Esophagus squamous epithelium (tissue), 4 donors: ENCODE measurements around the gene CYS1.

Experiments
- POLR2A ChIP-seq, 4 donors: fragments of 450-650 bp; IDR thresholded peaks; one replicate each; pipeline ENCODE4 v1.6.1; 2017; ENCODE audit warnings: antibody characterized with exemption in 4 of 4, mild to moderate bottlenecking in 4 of 4, moderate library complexity in 3 of 4
- TF ChIP-seq, protein P1 (sequence below), 6 experiments: fragments of 450-650 bp in 4 of 6; fragments of 200-600 bp in 2 of 6; sonication (generic) in 2 of 6; IDR thresholded peaks; one replicate each; pipeline ENCODE4 v1.5.1; 2016 to 2019; ENCODE audit warnings: antibody characterized with exemption in 6 of 6, mild to moderate bottlenecking in 4 of 6, moderate library complexity in 4 of 6

DNA sequence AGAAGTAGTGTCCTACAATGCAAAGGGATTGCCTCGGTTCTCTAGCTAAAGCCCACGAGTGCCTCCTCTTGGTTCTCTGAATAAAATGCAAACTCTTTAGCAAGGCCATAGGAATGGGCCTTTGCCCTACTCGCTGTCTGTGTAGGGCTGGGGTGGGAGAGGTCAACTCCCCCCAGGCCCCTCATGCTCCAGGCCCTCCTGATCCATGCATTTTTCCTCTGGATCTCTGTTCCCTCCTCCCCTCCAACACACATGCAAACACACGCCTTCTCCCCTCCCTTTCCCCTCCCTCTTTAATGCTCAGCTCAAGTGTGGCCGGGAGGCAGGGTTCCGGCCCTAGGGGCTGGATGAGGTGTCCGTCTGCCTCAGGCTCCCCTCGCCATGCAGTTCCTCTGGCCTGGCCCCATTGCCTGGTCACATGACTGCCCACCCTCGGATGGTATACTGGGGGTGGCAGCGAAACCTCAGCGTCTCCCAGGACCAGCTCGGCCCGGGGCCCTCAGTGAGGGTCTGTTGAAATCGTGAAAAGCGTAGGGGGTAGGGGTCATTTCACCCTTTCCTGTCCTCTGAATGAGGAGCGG is 51.7 kb downstream of the CYS1 start:
- TF ChIP-seq, protein P1, sequence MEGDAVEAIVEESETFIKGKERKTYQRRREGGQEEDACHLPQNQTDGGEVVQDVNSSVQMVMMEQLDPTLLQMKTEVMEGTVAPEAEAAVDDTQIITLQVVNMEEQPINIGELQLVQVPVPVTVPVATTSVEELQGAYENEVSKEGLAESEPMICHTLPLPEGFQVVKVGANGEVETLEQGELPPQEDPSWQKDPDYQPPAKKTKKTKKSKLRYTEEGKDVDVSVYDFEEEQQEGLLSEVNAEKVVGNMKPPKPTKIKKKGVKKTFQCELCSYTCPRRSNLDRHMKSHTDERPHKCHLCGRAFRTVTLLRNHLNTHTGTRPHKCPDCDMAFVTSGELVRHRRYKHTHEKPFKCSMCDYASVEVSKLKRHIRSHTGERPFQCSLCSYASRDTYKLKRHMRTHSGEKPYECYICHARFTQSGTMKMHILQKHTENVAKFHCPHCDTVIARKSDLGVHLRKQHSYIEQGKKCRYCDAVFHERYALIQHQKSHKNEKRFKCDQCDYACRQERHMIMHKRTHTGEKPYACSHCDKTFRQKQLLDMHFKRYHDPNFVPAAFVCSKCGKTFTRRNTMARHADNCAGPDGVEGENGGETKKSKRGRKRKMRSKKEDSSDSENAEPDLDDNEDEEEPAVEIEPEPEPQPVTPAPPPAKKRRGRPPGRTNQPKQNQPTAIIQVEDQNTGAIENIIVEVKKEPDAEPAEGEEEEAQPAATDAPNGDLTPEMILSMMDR (IDR thresholded peaks at IDR 0.05): no peak
- no peak for TF ChIP-seq POLR2A (IDR thresholded peaks at IDR 0.05)
